A549 (cell line): Measurements from ENCODE around the gene NAGPA.

Source experiments
- E2F6 ChIP-seq: IDR thresholded peaks from 2 replicates; pipeline ENCODE4 v1.6.1; 2012; ENCODE audit warnings: low read depth, borderline replicate concordance
- FOXS1 ChIP-seq: fragments of 250-450 bp; sonication (Bioruptor Pico); IDR thresholded peaks from 2 replicates; pipeline ENCODE4 v1.5.0; 2020; ENCODE audit warnings: mild to moderate bottlenecking, moderate library complexity
- NR3C1 ChIP-seq: fragments of >200 bp; sonication (Bioruptor Twin); formaldehyde crosslinking; IDR thresholded peaks from 3 replicates; pipeline ENCODE4 v1.6.1; 2017
- POLR2A ChIP-seq: IDR thresholded peaks from 2 replicates; pipeline ENCODE4 v1.6.1; 2012; ENCODE audit warnings: mild to moderate bottlenecking, low read length
- TF ChIP-seq, protein P1 (sequence below): fragments of >200 bp; sonication (Bioruptor Twin); formaldehyde crosslinking; IDR thresholded peaks from 3 replicates; pipeline ENCODE4 v1.5.1; 2016

GRCh38 chr16:5069048-5069447 is 35.3 kb upstream of the NAGPA start:
- no peak for TF ChIP-seq E2F6
- TF ChIP-seq, protein P1, sequence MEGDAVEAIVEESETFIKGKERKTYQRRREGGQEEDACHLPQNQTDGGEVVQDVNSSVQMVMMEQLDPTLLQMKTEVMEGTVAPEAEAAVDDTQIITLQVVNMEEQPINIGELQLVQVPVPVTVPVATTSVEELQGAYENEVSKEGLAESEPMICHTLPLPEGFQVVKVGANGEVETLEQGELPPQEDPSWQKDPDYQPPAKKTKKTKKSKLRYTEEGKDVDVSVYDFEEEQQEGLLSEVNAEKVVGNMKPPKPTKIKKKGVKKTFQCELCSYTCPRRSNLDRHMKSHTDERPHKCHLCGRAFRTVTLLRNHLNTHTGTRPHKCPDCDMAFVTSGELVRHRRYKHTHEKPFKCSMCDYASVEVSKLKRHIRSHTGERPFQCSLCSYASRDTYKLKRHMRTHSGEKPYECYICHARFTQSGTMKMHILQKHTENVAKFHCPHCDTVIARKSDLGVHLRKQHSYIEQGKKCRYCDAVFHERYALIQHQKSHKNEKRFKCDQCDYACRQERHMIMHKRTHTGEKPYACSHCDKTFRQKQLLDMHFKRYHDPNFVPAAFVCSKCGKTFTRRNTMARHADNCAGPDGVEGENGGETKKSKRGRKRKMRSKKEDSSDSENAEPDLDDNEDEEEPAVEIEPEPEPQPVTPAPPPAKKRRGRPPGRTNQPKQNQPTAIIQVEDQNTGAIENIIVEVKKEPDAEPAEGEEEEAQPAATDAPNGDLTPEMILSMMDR: no peak
- TF ChIP-seq FOXS1 (CRISPR knock-in tag): no peak
- TF ChIP-seq NR3C1: no peak
- TF ChIP-seq POLR2A: no peak
